Activated naive CD8-positive, alpha-beta T cell treated with anti-CD3 and anti-CD28 coated beads, Interleukin-2, amount 50 U/mL, for 16 hours (primary cell): ENCODE results near the gene SYT1.
"Not testable (repeated sequence)": the region's sequence is repeated elsewhere in the genome, so short reads cannot be mapped to it uniquely, and the experiment has no call there.

Experiments
- DNase-seq: peaks from one replicate; pipeline ENCODE4 v3.0.0-alpha.2; 2020; ENCODE audit warnings: low read depth, low spot score

Gene SYT1

DNA sequence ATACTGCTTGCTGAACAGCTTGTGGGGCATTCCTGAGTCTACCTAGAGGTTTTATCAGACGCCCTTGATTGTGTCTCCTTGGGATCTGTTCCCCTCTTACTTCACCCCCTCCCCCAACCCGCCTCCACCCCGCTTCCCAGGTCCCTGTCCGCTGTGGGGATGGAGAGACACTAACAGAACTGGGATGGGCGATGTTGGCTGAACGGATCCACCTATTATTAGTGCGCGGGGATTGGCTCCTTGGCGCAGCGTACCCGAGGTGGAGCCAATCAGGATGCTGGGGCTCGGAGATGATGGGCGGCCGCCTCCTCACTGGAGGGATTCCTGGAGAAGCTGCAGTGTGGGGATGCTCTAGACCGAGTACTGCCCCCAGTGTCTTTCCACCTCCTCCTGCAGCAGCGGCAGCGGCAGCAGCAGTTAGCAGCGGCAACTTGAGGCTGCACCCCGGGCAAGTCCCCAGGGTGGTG lies at the start of gene SYT1:
SYT1 (plus strand) TSS at position 372 of the 467 bp plus-strand sequence.
- DNase-seq, result no peak

GRCh38 chr12:78818487-78818886 lies 46.1 kb upstream of the SYT1 start:
- no peak for DNase-seq

DNA sequence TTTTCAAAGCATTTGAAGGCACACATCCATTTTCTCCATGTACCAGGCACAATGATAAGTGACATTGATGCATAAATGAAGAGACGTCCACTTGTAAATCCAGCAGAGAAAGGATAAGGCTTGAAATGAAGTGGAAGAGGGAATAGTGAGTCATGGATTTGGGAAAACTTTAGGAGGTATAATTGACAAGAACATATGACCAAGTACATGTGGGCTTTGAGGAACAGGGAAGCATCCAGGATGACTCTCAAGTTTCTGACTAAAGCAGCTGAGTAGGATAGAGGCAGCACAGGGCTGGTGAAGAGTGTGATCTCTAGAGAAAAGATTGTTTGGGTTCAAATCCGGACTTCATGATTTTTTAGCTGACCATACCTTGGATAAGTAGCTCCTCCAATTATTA lies 43.6 kb upstream of the SYT1 start:
- no peak for DNase-seq

- no peak for DNase-seq
Measured at GRCh38 chr12:78824918-78825317, 39.7 kb upstream of the SYT1 start.

DNA sequence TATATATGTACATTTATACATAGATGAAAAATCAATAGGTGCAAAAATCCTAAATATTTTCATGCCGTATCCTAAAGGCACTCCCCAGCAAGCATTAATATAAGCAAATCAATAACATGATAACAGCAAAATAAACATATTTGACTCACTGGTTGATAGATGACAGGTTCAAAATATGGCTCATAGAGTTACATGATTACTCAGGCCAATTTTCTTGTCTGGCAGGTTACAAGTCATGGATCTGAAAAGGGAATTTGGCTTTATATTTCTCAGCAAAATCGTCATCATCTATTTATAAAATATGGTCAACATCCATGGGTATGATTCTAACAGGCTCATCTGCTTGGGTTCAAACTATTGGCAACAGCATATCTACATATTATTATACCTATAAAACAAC lies 34.9 kb upstream of the SYT1 start:
- no peak for DNase-seq

DNA sequence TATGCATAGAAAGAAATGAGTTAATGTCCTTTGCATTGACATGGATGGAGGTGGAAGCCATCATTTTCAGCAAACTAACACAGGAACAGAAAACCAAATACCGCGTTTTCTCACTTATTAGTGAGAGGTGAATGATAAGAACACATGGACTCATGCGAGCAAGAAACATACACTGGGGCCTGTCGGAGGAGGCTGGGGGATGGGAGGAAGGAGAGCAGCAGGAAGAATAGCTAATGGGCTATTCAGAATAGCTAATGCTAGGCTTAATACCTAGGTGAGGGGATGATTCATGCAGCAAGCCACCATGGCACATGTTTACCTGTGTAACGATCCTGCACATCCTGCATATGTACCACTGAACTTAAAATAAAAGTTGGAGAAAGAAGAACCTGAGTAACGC lies 29.1 kb upstream of the SYT1 start:
- no peak for DNase-seq

DNA sequence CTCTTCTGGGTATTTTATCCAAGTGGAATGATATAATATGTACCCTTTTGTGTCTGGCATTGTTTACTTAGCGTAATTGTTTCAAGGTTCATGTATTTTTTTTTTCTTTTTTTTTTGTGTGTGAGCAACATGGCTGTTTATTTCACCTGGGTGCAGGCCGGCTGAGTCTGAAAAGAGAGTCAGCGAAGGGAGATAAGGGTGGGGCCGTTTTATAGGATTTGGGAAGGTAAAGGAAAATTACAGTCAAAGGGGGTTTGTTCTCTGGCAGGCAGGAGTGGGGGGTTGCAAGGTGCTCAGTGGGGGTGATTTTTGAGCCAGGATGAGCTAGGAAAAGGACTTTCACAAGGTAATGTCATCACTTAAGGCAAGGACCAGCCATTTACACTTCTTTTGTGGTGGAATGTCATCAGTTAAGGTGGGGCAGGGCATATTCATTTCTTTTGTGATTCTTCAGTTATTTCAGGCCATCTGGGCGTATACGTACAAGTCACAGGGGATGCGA lies 24.0 kb upstream of the SYT1 start:
- DNase-seq, result not testable (repeated sequence)

GRCh38 chr12:78853231-78853630 lies 11.3 kb upstream of the SYT1 start:
- no peak for DNase-seq

- no peak for DNase-seq
Measured at GRCh38 chr12:78863482-78864402, 832 bp upstream of the SYT1 start.

- no peak for DNase-seq
Measured at GRCh38 chr12:78864870-78865463, 393 bp downstream of the SYT1 start.

GRCh38 chr12:78865516-78865915 lies 942 bp downstream of the SYT1 start:
- DNase-seq, result no peak

DNA sequence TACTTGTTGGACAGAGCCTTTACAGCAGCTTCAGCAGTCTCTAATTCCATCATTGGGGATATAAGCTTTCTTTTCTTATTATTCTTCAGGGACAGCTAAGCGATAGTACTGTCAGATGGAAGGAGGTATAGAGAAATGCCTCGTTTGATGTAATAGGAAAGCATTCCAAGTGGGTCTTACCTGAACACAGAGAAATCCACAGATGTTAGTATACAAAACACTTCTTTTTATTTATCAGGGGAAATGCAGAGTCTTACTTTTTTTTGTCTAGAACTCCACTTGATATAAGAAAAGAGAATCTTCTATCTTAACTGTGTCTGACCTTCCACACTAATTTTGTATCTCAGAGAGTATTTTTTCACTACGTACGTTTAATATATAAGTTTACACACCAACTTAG lies 1.9 kb downstream of the SYT1 start:
- no peak for DNase-seq

DNA sequence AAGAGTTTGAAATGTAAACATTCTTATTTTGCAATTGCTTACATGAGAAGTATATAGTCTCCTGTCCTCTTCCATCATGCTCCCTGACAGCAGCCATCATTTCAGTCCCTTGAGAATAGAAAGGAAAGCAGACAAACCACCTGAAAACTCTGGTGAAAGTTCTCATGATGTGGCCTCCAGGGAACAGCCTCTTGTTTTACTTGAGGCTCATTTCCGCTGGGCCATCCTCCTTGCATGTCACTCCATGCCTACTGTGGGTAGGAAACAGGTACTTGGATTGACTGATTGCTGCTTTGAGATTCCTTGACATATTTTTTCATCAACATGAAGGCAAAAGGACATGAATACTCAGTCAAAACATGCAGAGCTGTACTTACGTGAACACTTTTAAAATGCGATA lies 6.0 kb downstream of the SYT1 start:
- DNase-seq, result no peak

DNA sequence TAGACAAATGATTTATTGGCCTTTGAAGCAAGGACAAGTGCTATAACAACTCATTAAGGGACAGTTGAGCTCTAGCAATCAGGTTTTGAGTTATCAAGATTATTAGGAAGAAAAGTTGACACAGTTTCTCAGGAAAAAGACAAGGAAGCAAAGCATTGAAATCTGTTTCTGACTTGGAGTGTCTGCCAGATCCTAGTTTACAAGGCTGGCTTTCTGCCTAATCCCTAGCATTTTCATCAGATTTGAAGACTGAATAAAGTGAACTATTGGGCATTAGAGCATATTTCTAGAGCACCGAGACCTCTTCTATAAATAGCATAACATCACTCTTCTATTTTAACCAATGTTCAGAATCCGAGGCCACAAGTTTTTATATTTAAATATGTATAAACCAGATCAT lies 7.0 kb downstream of the SYT1 start:
- DNase-seq, result no peak

GRCh38 chr12:78878459-78878858 lies 13.9 kb downstream of the SYT1 start:
- DNase-seq, result no peak

DNA sequence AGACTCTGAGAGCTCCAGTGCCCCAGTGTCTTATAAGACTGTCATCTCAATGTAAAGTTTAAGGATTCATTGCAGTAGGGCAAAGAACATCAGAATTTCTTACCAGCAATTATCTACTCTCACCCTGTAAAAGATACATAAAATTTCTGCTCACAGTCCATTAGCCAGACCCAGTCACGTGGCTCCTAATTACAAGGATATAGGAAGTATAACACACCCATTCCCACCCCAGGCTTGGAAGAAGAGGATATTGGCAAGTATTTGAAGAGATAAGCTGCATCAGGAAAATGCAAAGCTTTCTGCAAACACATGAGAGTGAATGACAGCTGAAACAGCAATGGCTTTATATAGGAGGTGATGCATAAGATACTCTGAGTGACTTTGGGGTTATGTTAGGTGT lies 14.3 kb downstream of the SYT1 start:
- DNase-seq, result no peak

- DNase-seq, result no peak
Measured at GRCh38 chr12:78880078-78880477, 15.5 kb downstream of the SYT1 start.

GRCh38 chr12:78881685-78882084 lies 17.1 kb downstream of the SYT1 start:
- no peak for DNase-seq

GRCh38 chr12:78885466-78885865 lies 20.9 kb downstream of the SYT1 start:
- DNase-seq, result no peak

GRCh38 chr12:78886719-78887407 lies 22.3 kb downstream of the SYT1 start:
- no peak for DNase-seq

- no peak for DNase-seq
Measured at GRCh38 chr12:78887444-78887843, 22.9 kb downstream of the SYT1 start.

GRCh38 chr12:78888568-78888967 lies 24.0 kb downstream of the SYT1 start:
- DNase-seq, result no peak
